Measurements from ENCODE around the gene WNK2. TPM values are rescaled to one million over a fixed set of nuclear protein-coding genes. Genes with fewer than 3 reads are reported as not detected.
"Not testable (repeated sequence)": the region's sequence is repeated elsewhere in the genome, so short reads cannot be mapped to it uniquely, and the experiment has no call there.

Gene WNK2
- total RNA-seq, 4 donors from 2014 or later: 6.2 to 31.9 (median 18.9) TPM

DNA sequence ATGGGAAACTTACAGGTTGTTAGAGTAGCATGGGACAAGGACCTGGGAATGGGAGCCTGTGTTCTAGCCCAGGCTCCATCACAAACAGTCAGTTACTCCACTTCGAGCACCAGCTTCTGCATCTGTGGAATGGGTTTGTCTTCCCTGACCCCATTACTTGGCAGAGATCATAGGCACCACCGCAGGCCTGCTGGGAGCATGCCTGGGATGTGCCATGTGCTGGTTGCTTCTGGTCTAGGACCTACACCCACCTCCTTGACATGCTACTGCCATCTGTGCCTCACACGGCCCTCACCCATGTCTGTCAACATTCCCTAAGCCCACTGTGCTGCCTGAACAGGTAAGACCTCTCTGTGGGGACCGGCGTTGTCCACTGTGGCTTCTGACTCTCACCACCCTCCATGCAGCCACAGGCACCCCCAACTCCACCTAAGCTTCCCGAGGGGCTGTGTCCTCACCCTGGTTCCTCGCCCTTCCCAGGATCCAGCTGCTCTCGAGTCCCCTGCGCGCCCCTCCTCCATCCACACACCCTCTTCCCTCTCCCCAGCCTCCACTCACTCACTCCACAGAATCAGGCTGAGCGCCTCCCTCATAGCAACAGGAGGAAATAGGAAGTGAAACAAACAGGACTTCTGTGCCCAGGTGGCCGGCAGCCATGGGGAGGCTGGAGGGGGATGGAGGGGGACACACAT is 181.6 kb downstream of the WNK2 start:
- Histone ChIP-seq H3K36me3 (no peaks in the 10 kb centered on the region), H3K9me3 (peaks cover 0 to 7% of the 10 kb centered on the region in 2 donors), H3K27me3 (no peaks in the 10 kb centered on the region), H3K4me1 (no peaks in the 10 kb centered on the region), H3K4me3 (no peak overlapping the region), H3K27ac (no peak overlapping the region)
- intact Hi-C loops (cut with DNase I; ENCODE audit: low total_unique reads): no loop called here
- no peak for DNase-seq
- no peak for TF ChIP-seq POLR2A (IDR thresholded peaks at IDR 0.05)
- TF ChIP-seq, protein P1, sequence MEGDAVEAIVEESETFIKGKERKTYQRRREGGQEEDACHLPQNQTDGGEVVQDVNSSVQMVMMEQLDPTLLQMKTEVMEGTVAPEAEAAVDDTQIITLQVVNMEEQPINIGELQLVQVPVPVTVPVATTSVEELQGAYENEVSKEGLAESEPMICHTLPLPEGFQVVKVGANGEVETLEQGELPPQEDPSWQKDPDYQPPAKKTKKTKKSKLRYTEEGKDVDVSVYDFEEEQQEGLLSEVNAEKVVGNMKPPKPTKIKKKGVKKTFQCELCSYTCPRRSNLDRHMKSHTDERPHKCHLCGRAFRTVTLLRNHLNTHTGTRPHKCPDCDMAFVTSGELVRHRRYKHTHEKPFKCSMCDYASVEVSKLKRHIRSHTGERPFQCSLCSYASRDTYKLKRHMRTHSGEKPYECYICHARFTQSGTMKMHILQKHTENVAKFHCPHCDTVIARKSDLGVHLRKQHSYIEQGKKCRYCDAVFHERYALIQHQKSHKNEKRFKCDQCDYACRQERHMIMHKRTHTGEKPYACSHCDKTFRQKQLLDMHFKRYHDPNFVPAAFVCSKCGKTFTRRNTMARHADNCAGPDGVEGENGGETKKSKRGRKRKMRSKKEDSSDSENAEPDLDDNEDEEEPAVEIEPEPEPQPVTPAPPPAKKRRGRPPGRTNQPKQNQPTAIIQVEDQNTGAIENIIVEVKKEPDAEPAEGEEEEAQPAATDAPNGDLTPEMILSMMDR (IDR thresholded peaks at IDR 0.05): no peak

DNA sequence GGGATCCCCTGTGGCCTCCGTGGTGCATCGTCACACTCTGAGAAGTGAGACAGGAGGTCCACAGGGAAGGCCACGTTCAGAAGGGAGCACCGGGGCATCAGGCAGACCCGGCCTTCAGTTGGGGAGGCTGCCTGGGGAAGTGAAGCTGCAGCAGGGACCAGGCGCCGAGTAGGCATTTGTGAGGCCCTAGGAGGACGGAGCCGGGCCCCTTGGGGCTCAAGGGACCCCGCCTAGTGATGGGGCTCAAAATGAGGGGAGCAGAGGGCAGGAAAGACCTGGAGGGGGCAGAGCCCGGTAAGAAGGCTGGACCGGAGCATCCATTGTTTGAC is 182.1 kb downstream of the WNK2 start:
- Histone ChIP-seq H3K27ac (no peak overlapping the region), H3K36me3 (no peaks in the 10 kb centered on the region), H3K4me3 (no peak overlapping the region), H3K9me3 (peaks cover 0 to 7% of the 10 kb centered on the region in 2 donors), H3K4me1 (no peaks in the 10 kb centered on the region), H3K27me3 (no peaks in the 10 kb centered on the region)
- intact Hi-C loops (cut with DNase I; ENCODE audit: low total_unique reads): no loop called here
- no peak for DNase-seq
- no peak for TF ChIP-seq POLR2A (IDR thresholded peaks at IDR 0.05)
- TF ChIP-seq, protein P1 (IDR thresholded peaks at IDR 0.05): no peak

DNA sequence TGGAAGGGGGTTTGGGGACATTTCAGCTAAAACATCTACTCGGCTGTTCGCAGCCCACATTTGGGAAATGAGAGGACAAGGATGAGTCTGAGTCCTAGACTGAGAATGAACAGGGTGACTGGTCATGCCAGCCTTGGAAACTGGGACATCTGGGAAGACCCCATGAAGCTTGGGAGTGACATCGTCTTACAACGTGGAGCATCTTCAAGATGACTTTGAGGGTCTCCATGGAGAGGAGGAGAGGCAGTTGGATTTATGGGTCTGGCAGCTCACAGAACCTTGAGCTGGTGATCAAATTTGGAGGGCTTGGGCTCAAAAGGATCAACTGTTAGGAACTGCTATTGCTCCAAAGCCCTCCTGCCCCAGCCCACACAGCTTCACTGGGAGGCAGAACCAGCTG is 182.5 kb downstream of the WNK2 start:
- H3K27me3 ChIP-seq; H3K9me3 ChIP-seq; DNase-seq; H3K4me3 ChIP-seq; intact Hi-C loops (cut with DNase I; ENCODE audit: low total_unique reads); H3K36me3 ChIP-seq; H3K4me1 ChIP-seq; H3K27ac ChIP-seq: not testable (repeated sequence)

DNA sequence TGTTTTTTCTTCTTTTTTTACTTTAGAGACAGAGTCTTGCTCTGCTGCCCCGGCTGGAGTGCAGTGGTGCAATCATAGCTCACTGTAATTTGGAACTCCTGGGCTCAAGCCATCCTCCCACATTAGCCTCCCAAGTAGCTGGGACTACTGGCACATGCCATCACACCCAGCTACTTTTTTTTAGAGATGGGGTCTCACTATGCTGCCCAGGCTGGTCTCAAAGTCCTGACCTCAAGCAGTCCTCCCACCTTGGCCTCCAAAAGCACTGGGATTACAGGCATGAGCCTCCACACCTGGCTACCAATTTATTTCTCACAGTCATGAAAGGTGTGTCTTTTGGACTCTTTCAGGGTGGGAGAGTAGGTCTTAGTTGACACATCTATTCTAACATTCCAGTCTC is 184.5 kb downstream of the WNK2 start:
- Histone ChIP-seq H3K27me3 (no peaks in the 10 kb centered on the region), H3K27ac (no peak overlapping the region), H3K4me3 (no peak overlapping the region), H3K36me3 (no peaks in the 10 kb centered on the region), H3K9me3 (no peaks in the 10 kb centered on the region), H3K4me1 (no peaks in the 10 kb centered on the region)
- no peak for DNase-seq
- no peak for TF ChIP-seq POLR2A (IDR thresholded peaks at IDR 0.05)
- TF ChIP-seq, protein P1 (IDR thresholded peaks at IDR 0.05): no peak
- intact Hi-C loops (cut with DNase I; ENCODE audit: low total_unique reads): no loop called here

DNA sequence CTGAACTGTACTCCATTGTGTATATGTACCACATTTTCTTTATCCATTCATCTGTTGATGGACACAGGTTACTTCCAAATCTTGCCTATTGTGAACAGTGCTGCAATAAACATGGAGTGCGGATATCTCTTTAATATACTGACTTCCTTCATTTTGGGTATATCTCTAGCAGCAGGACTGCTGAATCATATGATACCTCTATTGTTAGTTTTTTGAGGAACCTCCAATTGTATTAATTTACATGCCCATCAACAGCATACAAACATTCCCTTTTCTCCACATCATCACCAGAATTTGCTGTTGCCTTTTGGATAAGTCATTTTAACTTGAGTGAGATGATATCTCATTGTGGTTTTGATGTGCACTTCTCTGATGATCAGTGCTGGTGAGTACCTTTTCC is 185.7 kb downstream of the WNK2 start:
- intact Hi-C loops (cut with DNase I; ENCODE audit: low total_unique reads): no loop called here
- Histone ChIP-seq H3K27me3 (no peaks in the 10 kb centered on the region), H3K36me3 (no peaks in the 10 kb centered on the region), H3K4me3 (no peak overlapping the region), H3K4me1 (no peaks in the 10 kb centered on the region), H3K9me3 (no peaks in the 10 kb centered on the region), H3K27ac (no peak overlapping the region)
- TF ChIP-seq, protein P1 (IDR thresholded peaks at IDR 0.05): no peak
- TF ChIP-seq POLR2A (IDR thresholded peaks at IDR 0.05): no peak
- no peak for DNase-seq

Other genes starting within 250 kb of the WNK2 start
- gene FGD3, start 236.6 kb upstream of the WNK2 start, total RNA-seq: 1 to 10 TPM in 3 of 4 donors, under 1 TPM in 1; 0.29 to 4.9 (median 2.9) TPM
- gene SUSD3, start 125.4 kb upstream of the WNK2 start, total RNA-seq: 10 to 100 TPM in 3 of 4 donors, 1 to 10 TPM in 1; 9.3 to 52.7 (median 14.7) TPM
- 10 to 100 TPM; 23.7 to 71.4 (median 40.9) TPM for gene CARD19, start 87.9 kb upstream of the WNK2 start, total RNA-seq
- gene NINJ1, start 49.9 kb upstream of the WNK2 start, total RNA-seq: 10 to 100 TPM; 20.6 to 87.4 (median 44.2) TPM